ENCODE results near the gene GPBP1. TPM values are rescaled to one million over a fixed set of nuclear protein-coding genes. Genes with fewer than 3 reads are reported as not detected.

GPBP1 gene
- total RNA-seq, 1 experiment from 2014 or later: 100 TPM

DNA sequence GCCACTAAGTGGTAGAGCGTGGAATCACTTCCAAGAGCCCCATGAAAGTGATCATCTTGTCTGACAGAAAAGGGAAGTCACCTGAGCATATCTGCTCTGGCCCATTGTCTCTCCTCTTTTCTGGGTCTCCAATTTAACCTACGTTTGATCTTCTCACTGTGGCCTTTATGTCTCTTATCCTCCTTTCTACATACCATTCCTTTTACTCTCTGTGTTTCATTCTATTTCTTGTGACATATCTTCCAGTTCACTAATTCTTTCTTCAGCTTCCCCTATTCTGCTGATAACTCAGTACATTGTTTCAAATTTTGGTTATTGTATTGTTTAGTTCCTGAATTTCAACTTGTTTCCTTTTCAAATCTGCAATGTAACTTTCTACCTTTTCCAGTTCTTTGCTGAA, 132.5 kb downstream of the GPBP1 start:
- Mint-ChIP-seq H3K4me3 (no peak overlapping the region), H3K4me1 (peaks cover 3% of the 10 kb centered on the region), H3K36me3 (peaks cover 29% of the 10 kb centered on the region), H3K27me3 (ENCODE audit: low read depth) (no peaks in the 10 kb centered on the region; the same call in 1 of the 2 replicates), H3K9me3 (peaks cover 45% of the 10 kb centered on the region), H3K27ac (no peak overlapping the region)
- ChIA-PET CTCF (interaction anchor here (0.9 kb wide), 1 partner anchor 344 kb away, joined by 3 read pairs; no protein-coding TSS in a partner anchor), POLR2A (no interaction called here)
- no peak for TF ChIP-seq TP53 (CRISPR knock-in tag; IDR thresholded peaks at IDR 0.05)
- no peak for TF ChIP-seq IRF2 (CRISPR knock-in tag; IDR thresholded peaks at IDR 0.05; ENCODE audit: borderline replicate concordance, low read depth)
- no peak for TF ChIP-seq ATF3 (CRISPR knock-in tag; conservative IDR thresholded peaks at IDR 0.05)
- TF ChIP-seq SOX15 (CRISPR knock-in tag; IDR thresholded peaks at IDR 0.05): no peak
- no peak for TF ChIP-seq ARID4B (CRISPR knock-in tag; IDR thresholded peaks at IDR 0.05; ENCODE audit: borderline replicate concordance)
- TF ChIP-seq, protein P1, sequence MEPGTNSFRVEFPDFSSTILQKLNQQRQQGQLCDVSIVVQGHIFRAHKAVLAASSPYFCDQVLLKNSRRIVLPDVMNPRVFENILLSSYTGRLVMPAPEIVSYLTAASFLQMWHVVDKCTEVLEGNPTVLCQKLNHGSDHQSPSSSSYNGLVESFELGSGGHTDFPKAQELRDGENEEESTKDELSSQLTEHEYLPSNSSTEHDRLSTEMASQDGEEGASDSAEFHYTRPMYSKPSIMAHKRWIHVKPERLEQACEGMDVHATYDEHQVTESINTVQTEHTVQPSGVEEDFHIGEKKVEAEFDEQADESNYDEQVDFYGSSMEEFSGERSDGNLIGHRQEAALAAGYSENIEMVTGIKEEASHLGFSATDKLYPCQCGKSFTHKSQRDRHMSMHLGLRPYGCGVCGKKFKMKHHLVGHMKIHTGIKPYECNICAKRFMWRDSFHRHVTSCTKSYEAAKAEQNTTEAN (CRISPR knock-in tag; IDR thresholded peaks at IDR 0.05): no peak
- no peak for TF ChIP-seq ATF1 (CRISPR knock-in tag; IDR thresholded peaks at IDR 0.05)
- no peak for TF ChIP-seq ZNF423 (CRISPR knock-in tag; IDR thresholded peaks at IDR 0.05)
- TF ChIP-seq ERG (CRISPR knock-in tag; IDR thresholded peaks at IDR 0.05): no peak
- TF ChIP-seq NFE2L1 (CRISPR knock-in tag; IDR thresholded peaks at IDR 0.05): no peak
- no peak for TF ChIP-seq ESRRA (CRISPR knock-in tag; IDR thresholded peaks at IDR 0.05; ENCODE audit: borderline replicate concordance)
- TF ChIP-seq ELF4 (CRISPR knock-in tag; IDR thresholded peaks at IDR 0.05; ENCODE audit: low read depth): no peak
- no peak for TF ChIP-seq CDX4 (CRISPR knock-in tag; IDR thresholded peaks at IDR 0.05; ENCODE audit: borderline replicate concordance)
- ATAC-seq: no peak
- DNase-seq (ENCODE audit: low spot score): no peak

DNA sequence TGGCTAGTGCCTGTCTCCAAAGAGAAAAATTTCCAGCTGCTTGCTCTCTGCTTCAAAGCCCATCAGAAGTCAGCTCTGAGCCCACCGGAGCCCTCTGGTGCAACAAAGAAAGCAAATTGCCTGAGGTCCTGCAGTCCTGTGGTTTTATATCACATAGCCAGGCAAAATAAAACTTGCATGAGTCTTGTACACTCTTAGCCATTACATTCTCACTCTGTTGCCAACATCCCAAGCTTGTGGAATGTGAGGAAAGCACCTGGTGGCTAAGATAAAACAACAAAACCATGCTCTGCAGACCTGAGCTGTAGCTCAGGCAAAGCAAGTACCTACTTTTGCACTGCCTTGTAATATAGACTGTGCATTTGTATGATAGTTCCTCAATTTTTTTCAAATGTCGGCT, 133.7 kb downstream of the GPBP1 start:
- POLR2A ChIA-PET: no interaction called here
- peaks cover 45% of the 10 kb centered on the region for H3K9me3 Mint-ChIP-seq
- DNase-seq (ENCODE audit: low spot score) (no peak), ATAC-seq (no peak)
- no peak overlapping the region for H3K27ac Mint-ChIP-seq
- CTCF ChIA-PET: no interaction called here
- H3K4me1 Mint-ChIP-seq: peaks cover 13% of the 10 kb centered on the region
- H3K27me3 Mint-ChIP-seq (ENCODE audit: low read depth): no peaks in the 10 kb centered on the region; the same call in 1 of the 2 replicates
- peaks cover 29% of the 10 kb centered on the region for H3K36me3 Mint-ChIP-seq
- no peak overlapping the region for H3K4me3 Mint-ChIP-seq
- TF ChIP-seq ZNF512 (CRISPR knock-in tag; IDR thresholded peaks at IDR 0.05; ENCODE audit: borderline replicate concordance) (no peak), ZMAT4 (CRISPR knock-in tag; IDR thresholded peaks at IDR 0.05) (no peak)
- TF ChIP-seq, protein P2, sequence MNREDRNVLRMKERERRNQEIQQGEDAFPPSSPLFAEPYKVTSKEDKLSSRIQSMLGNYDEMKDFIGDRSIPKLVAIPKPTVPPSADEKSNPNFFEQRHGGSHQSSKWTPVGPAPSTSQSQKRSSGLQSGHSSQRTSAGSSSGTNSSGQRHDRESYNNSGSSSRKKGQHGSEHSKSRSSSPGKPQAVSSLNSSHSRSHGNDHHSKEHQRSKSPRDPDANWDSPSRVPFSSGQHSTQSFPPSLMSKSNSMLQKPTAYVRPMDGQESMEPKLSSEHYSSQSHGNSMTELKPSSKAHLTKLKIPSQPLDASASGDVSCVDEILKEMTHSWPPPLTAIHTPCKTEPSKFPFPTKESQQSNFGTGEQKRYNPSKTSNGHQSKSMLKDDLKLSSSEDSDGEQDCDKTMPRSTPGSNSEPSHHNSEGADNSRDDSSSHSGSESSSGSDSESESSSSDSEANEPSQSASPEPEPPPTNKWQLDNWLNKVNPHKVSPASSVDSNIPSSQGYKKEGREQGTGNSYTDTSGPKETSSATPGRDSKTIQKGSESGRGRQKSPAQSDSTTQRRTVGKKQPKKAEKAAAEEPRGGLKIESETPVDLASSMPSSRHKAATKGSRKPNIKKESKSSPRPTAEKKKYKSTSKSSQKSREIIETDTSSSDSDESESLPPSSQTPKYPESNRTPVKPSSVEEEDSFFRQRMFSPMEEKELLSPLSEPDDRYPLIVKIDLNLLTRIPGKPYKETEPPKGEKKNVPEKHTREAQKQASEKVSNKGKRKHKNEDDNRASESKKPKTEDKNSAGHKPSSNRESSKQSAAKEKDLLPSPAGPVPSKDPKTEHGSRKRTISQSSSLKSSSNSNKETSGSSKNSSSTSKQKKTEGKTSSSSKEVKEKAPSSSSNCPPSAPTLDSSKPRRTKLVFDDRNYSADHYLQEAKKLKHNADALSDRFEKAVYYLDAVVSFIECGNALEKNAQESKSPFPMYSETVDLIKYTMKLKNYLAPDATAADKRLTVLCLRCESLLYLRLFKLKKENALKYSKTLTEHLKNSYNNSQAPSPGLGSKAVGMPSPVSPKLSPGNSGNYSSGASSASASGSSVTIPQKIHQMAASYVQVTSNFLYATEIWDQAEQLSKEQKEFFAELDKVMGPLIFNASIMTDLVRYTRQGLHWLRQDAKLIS (CRISPR knock-in tag; IDR thresholded peaks at IDR 0.05; ENCODE audit: borderline replicate concordance): no peak
- TF ChIP-seq, protein P3, sequence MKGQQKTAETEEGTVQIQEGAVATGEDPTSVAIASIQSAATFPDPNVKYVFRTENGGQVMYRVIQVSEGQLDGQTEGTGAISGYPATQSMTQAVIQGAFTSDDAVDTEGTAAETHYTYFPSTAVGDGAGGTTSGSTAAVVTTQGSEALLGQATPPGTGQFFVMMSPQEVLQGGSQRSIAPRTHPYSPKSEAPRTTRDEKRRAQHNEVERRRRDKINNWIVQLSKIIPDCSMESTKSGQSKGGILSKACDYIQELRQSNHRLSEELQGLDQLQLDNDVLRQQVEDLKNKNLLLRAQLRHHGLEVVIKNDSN (CRISPR knock-in tag; IDR thresholded peaks at IDR 0.05): no peak
